Hematopoietic multipotent progenitor cell treated with erythropoietin and hydrocortisone succinate and interleukin-3 and kit ligand, for 4 days (in vitro differentiated cells): ENCODE data around the gene CTNNAL1.
"Not testable (repeated sequence)": the region's sequence is repeated elsewhere in the genome, so short reads cannot be mapped to it uniquely, and the experiment has no call there.

ENCODE experiments used
- DNase-seq: peaks from one replicate; pipeline ENCODE4 v3.0.0-alpha.2; 2015

The CTNNAL1 gene

GRCh38 chr9:108983885-108984284 lies 29.4 kb downstream of the CTNNAL1 start:
- no peak for DNase-seq

- DNase-seq, result no peak
These were observed 32.4 kb downstream of the CTNNAL1 start for GRCh38 chr9:108980893-108981292.

- no peak for DNase-seq
These were observed 35.1 kb downstream of the CTNNAL1 start for GRCh38 chr9:108978205-108978604.

GRCh38 chr9:108973895-108974294 lies 39.4 kb downstream of the CTNNAL1 start:
- no peak for DNase-seq

GRCh38 chr9:108972626-108973209 lies 40.6 kb downstream of the CTNNAL1 start:
- DNase-seq, result no peak

GRCh38 chr9:108972186-108972585 lies 41.1 kb downstream of the CTNNAL1 start:
- DNase-seq, result no peak

- DNase-seq, result not testable (repeated sequence)
These were observed 41.9 kb downstream of the CTNNAL1 start for GRCh38 chr9:108971392-108971791.

GRCh38 chr9:108967916-108968315 lies 45.4 kb downstream of the CTNNAL1 start:
- no peak for DNase-seq

- DNase-seq, result no peak
These were observed 49.7 kb downstream of the CTNNAL1 start for GRCh38 chr9:108963459-108964143.

GRCh38 chr9:108961151-108961550 lies 52.1 kb downstream of the CTNNAL1 start:
- no peak for DNase-seq

GRCh38 chr9:108960331-108960730 lies 53.0 kb downstream of the CTNNAL1 start:
- DNase-seq, result no peak

- DNase-seq, result no peak
These were observed 56.7 kb downstream of the CTNNAL1 start for GRCh38 chr9:108956631-108957026.

- no peak for DNase-seq
These were observed 57.2 kb downstream of the CTNNAL1 start for GRCh38 chr9:108956022-108956630.

GRCh38 chr9:108953983-108954574 lies 59.2 kb downstream of the CTNNAL1 start:
- DNase-seq, result peak; percentile 75

GRCh38 chr9:108951578-108951977 lies 61.7 kb downstream of the CTNNAL1 start:
- DNase-seq, result no peak

- no peak for DNase-seq
These were observed 63.1 kb downstream of the CTNNAL1 start for GRCh38 chr9:108950168-108950567.

GRCh38 chr9:108939975-108940374 lies 73.3 kb downstream of the CTNNAL1 start:
- DNase-seq, result no peak

- no peak for DNase-seq
These were observed 75.6 kb downstream of the CTNNAL1 start for GRCh38 chr9:108937561-108938305.

GRCh38 chr9:108934323-108934893 lies 78.9 kb downstream of the CTNNAL1 start, which contains the start of gene ABITRAM:
TSS of gene ABITRAM (plus strand) at chr9:108934400. CDS start at chr9:108934487, 87 bp downstream.
- DNase-seq, result peak; percentile 94

GRCh38 chr9:108933718-108934322 lies 79.5 kb downstream of the CTNNAL1 start, which contains the start of gene ELP1:
TSS of gene ELP1 (minus strand) at chr9:108934124. CDS start at chr9:108931146, 2,978 bp downstream.
- DNase-seq, result peak; percentile 98

GRCh38 chr9:108933231-108933717 lies 80.0 kb downstream of the CTNNAL1 start:
- no peak for DNase-seq

GRCh38 chr9:108928386-108928785 lies 84.9 kb downstream of the CTNNAL1 start:
- no peak for DNase-seq
